ENCODE data around the gene TENM4.

TENM4 gene

DNA sequence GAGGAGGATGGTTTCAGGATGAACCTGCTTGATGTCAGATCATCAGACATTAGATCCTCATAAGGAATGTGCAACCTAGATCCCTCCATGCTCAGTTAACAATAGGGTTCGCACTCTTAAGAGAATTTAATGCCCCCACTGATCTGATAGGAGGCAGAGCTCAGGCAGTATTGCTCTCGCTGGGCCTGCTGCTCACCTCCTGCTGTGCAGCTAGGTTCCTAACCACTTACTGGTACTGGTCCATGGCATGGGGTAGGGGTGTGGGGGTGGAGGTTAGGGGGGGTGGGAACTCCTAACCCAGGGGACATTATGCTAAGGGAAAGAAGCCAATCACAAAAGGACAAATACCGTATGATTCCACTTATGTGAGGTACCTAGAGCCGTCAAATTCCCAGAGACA is 256.5 kb downstream of the TENM4 start:
- no peak overlapping the region for H3K4me3 ChIP-seq (ENCODE audit: low read depth, low read length)
- TF ChIP-seq, protein P1, sequence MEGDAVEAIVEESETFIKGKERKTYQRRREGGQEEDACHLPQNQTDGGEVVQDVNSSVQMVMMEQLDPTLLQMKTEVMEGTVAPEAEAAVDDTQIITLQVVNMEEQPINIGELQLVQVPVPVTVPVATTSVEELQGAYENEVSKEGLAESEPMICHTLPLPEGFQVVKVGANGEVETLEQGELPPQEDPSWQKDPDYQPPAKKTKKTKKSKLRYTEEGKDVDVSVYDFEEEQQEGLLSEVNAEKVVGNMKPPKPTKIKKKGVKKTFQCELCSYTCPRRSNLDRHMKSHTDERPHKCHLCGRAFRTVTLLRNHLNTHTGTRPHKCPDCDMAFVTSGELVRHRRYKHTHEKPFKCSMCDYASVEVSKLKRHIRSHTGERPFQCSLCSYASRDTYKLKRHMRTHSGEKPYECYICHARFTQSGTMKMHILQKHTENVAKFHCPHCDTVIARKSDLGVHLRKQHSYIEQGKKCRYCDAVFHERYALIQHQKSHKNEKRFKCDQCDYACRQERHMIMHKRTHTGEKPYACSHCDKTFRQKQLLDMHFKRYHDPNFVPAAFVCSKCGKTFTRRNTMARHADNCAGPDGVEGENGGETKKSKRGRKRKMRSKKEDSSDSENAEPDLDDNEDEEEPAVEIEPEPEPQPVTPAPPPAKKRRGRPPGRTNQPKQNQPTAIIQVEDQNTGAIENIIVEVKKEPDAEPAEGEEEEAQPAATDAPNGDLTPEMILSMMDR (IDR thresholded peaks at IDR 0.05; ENCODE audit: borderline replicate concordance, insufficient read depth, low read depth, low read length) = no peak

DNA sequence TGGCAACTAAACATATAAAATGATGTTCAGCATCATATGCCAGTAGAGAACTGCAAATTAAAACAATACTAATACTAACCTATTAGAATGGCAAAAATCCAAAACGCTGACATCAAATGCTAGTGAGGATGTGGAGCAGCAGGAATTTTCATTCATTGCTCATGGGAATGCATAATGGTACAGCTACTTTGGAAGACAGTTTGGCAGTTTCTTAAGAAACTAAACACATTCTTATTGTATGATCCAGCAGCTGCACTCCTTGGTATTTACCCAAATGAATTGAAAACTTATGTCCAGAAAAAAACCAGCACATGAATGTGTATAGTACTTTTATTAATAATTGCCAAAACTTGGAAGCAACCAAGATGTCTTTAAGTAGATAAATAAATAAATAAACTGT is 258.0 kb downstream of the TENM4 start:
- no peak overlapping the region for H3K4me3 ChIP-seq (ENCODE audit: low read depth, low read length)
- TF ChIP-seq, protein P1 (IDR thresholded peaks at IDR 0.05; ENCODE audit: borderline replicate concordance, insufficient read depth, low read depth, low read length) = no peak

DNA sequence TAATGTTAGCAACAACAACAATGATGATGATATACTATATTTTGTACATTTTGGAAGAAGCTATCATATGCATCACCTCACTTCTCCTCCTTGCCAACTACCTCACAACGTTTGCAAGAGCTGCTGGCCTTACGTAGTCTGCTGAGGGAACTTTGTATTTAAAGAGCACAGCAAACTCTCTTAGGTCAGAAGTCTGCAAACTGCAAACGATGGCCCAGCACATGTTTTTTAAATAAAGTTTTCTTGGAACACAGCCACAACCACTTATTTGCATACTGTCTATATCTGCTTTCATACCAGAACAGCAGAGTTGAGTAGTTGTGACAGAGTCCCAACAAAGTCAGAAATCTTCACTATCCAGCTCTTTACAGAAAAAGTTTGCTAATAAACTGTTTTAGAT is 261.7 kb downstream of the TENM4 start:
- TF ChIP-seq, protein P1 (IDR thresholded peaks at IDR 0.05; ENCODE audit: borderline replicate concordance, insufficient read depth, low read depth, low read length) = no peak

DNA sequence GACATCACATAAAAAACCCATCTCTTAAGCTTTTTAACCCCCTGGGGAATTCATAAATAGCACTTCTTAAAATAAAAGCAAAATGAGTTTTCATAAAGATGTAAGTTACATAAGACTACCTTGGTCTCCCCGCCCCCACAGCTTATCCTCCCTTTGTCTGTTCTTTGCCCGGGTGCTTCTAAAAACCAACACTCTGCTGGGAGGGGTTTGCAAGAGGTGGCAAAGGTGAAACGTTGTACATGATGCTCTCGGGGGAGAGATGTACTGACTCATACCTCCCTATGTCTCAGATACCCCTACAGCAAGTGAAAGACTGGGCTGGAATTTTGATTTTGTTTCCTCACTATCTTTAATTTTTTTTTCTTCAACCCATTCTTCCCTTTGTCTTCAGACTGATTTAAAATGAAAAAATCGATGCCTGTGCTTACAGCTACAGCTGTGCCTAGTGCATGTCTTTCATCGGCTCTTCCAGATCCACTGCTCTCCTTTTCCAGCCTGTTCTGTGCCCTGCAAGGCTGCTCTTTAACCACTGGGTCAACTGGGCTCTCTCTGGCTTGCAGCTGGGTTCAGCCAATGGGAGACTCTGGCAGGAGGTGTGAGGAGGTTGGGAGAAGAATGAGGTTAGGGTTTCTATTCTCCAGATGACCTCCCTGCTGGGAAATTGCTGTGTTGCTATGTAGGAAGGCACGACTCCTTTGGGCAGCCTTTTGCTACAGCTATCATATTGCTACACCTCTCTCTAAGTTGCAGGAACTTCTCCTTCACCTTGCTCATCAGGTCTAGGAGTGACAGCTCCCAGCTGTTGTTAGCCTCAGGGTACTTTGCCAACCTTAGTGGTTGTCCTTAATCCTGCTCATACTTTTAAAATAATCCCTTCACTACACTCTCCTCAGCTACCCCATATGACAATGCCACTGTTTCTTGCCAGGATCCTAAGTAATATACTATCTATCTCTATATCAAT is 266.5 kb downstream of the TENM4 start:
- TF ChIP-seq, protein P1 (IDR thresholded peaks at IDR 0.05; ENCODE audit: borderline replicate concordance, insufficient read depth, low read depth, low read length) = no peak
- no peak overlapping the region for H3K4me3 ChIP-seq (ENCODE audit: low read depth, low read length)

More for the DNA sequence above, 261.7 kb downstream of the TENM4 start:
- H3K4me3 ChIP-seq (ENCODE audit: low read depth, low read length) = no peak overlapping the region

DNA sequence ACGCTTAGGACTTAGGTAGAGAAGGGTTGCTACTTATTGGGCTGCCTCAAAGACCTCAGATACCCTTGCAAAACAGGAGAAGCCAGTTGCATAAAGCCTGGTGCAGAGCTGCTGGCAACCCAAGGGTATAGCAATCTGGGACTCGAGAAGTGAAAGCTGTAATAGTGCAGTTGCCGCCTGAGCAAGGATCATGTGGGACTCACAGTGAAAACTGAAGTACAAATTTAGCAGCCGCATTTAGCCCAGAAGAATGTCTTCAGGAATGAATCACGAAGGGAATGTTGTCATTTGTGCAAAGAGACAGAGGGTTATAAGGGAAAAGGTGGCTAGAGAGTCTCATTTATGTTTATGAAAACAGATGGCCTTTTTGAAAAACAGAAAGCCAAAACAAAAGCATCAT is 267.2 kb downstream of the TENM4 start:
- H3K4me3 ChIP-seq (ENCODE audit: low read depth, low read length) = no peak overlapping the region
- TF ChIP-seq, protein P1 (IDR thresholded peaks at IDR 0.05; ENCODE audit: borderline replicate concordance, insufficient read depth, low read depth, low read length) = no peak

DNA sequence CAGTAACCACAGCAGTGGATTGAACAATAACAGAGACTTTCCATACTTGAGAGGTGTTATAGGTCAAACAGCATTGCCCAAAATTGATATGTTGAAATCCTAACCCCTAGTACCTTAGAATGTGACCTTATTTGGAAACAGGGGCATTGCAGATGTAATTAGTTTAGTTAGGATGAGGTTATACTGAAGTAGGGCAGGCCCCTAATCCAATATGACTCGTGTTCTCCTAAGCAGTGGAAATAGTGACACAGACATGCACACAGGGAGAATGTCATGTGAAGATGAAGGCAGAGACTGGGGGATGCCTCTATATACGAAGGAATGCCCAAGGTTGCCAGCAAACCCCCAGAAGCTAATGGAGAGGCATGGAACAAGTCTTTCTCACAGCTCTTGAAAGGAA is 270.5 kb downstream of the TENM4 start:
- TF ChIP-seq, protein P1 (IDR thresholded peaks at IDR 0.05; ENCODE audit: borderline replicate concordance, insufficient read depth, low read depth, low read length) = no peak
- H3K4me3 ChIP-seq (ENCODE audit: low read depth, low read length) = no peak overlapping the region

All from GM12875 (cell line).